ENCODE results near the gene SLC13A2.
"Not testable (repeated sequence)": the region's sequence is repeated elsewhere in the genome, so short reads cannot be mapped to it uniquely, and the experiment has no call there.

Gene SLC13A2

GRCh38 chr17:28473542-28473941 is at the start of gene SLC13A2:
TSS of gene SLC13A2 (plus strand) at chr17:28473644. CDS start at chr17:28473713, 69 bp downstream.
- no peak for DNase-seq (ENCODE audit: low spot score)

- no peak for DNase-seq (ENCODE audit: low spot score)
Observed at GRCh38 chr17:28425206-28425605, 48.2 kb upstream of the SLC13A2 start.

- DNase-seq (ENCODE audit: low spot score), result no peak
Observed at GRCh38 chr17:28426081-28426519, 47.3 kb upstream of the SLC13A2 start.

GRCh38 chr17:28427371-28427770 is 46.1 kb upstream of the SLC13A2 start:
- no peak for DNase-seq (ENCODE audit: low spot score)

GRCh38 chr17:28427982-28428381 is 45.5 kb upstream of the SLC13A2 start:
- not testable (repeated sequence) for DNase-seq (ENCODE audit: low spot score)

GRCh38 chr17:28433721-28434120 is 39.7 kb upstream of the SLC13A2 start:
- no peak for DNase-seq (ENCODE audit: low spot score)

GRCh38 chr17:28434326-28434725 is 39.1 kb upstream of the SLC13A2 start:
- not testable (repeated sequence) for DNase-seq (ENCODE audit: low spot score)

GRCh38 chr17:28443901-28444638 is 29.4 kb upstream of the SLC13A2 start:
- no peak for DNase-seq (ENCODE audit: low spot score)

GRCh38 chr17:28446716-28447395 is 26.6 kb upstream of the SLC13A2 start:
- no peak for DNase-seq (ENCODE audit: low spot score)

GRCh38 chr17:28447396-28447760 is 26.1 kb upstream of the SLC13A2 start:
- DNase-seq (ENCODE audit: low spot score), result no peak

- DNase-seq (ENCODE audit: low spot score), result no peak
Observed at GRCh38 chr17:28449859-28450258, 23.6 kb upstream of the SLC13A2 start.

GRCh38 chr17:28457890-28458289 is 15.6 kb upstream of the SLC13A2 start:
- DNase-seq (ENCODE audit: low spot score), result no peak

- DNase-seq (ENCODE audit: low spot score), result not testable (repeated sequence)
Observed at GRCh38 chr17:28458881-28459280, 14.6 kb upstream of the SLC13A2 start.

- no peak for DNase-seq (ENCODE audit: low spot score)
Observed at GRCh38 chr17:28460901-28461300, 12.5 kb upstream of the SLC13A2 start.

GRCh38 chr17:28466001-28466400 is 7.4 kb upstream of the SLC13A2 start:
- no peak for DNase-seq (ENCODE audit: low spot score)

GRCh38 chr17:28466521-28467048 is 6.9 kb upstream of the SLC13A2 start:
- DNase-seq (ENCODE audit: low spot score), result no peak

- no peak for DNase-seq (ENCODE audit: low spot score)
Observed at GRCh38 chr17:28467456-28468025, 5.9 kb upstream of the SLC13A2 start.

- not testable (repeated sequence) for DNase-seq (ENCODE audit: low spot score)
Observed at GRCh38 chr17:28468033-28468735, 5.3 kb upstream of the SLC13A2 start.

- no peak for DNase-seq (ENCODE audit: low spot score)
Observed at GRCh38 chr17:28468781-28469180, 4.7 kb upstream of the SLC13A2 start.

GRCh38 chr17:28469376-28469775 is 4.1 kb upstream of the SLC13A2 start:
- DNase-seq (ENCODE audit: low spot score), result no peak

GRCh38 chr17:28470266-28470913 is 3.1 kb upstream of the SLC13A2 start:
- no peak for DNase-seq (ENCODE audit: low spot score)

- no peak for DNase-seq (ENCODE audit: low spot score)
Observed at GRCh38 chr17:28470914-28471366, 2.5 kb upstream of the SLC13A2 start.
